GM06990 (cell line): ENCODE results near the gene CRIM1.

Experiments used
- DNase-seq: peaks from one replicate; pipeline ENCODE4 v3.0.0-alpha.2; 2011; ENCODE audit not compliant: insufficient read length; ENCODE audit errors: extremely low read depth
- H3K27me3 ChIP-seq: replicated peaks from 2 replicates; pipeline ENCODE4 v1.6.0; 2011; ENCODE audit warnings: low read length; ENCODE audit not compliant: control insufficient read depth, insufficient read depth
- H3K36me3 ChIP-seq: 2 replicates; pipeline ENCODE4 v1.5.1; 2011; ENCODE audit warnings: low read length; ENCODE audit not compliant: control insufficient read depth, insufficient read depth
- H3K4me3 ChIP-seq: replicated peaks from 2 replicates; pipeline ENCODE4 v1.5.1; 2011; ENCODE audit warnings: low read depth, mild to moderate bottlenecking, control low read depth, low read length
- CTCF ChIP-seq: IDR thresholded peaks from 2 replicates; pipeline ENCODE4 v1.5.1; 2011; ENCODE audit warnings: low read length, control low read depth, mild to moderate bottlenecking, inconsistent platforms; ENCODE audit not compliant: insufficient read depth, poor library complexity, severe bottlenecking

CRIM1 gene

GRCh38 chr2:36578343-36579296, 223.0 kb downstream of the CRIM1 start:
- no peaks in the 10 kb centered on the region for H3K27me3 ChIP-seq
- H3K36me3 ChIP-seq, result peaks cover 5% of the 10 kb centered on the region
- no peak overlapping the region for H3K4me3 ChIP-seq
- no peak for TF ChIP-seq CTCF
- DNase-seq, result no peak

- H3K27me3 ChIP-seq, result no peaks in the 10 kb centered on the region
- peaks cover 4% of the 10 kb centered on the region for H3K36me3 ChIP-seq
- no peak for DNase-seq
These were observed 223.7 kb downstream of the CRIM1 start for GRCh38 chr2:36579297-36579664.

GRCh38 chr2:36582538-36582937, 227.0 kb downstream of the CRIM1 start:
- DNase-seq, result no peak
- Histone ChIP-seq H3K36me3 (peaks cover 7% of the 10 kb centered on the region), H3K4me3 (no peak overlapping the region), H3K27me3 (no peaks in the 10 kb centered on the region)
- TF ChIP-seq CTCF, result no peak

More at GRCh38 chr2:36579297-36579664, 223.7 kb downstream of the CRIM1 start:
- TF ChIP-seq CTCF, result no peak
- H3K4me3 ChIP-seq, result no peak overlapping the region

- Histone ChIP-seq H3K27me3 (no peaks in the 10 kb centered on the region), H3K4me3 (no peak overlapping the region), H3K36me3 (peaks cover 7% of the 10 kb centered on the region)
- no peak for DNase-seq
- no peak for TF ChIP-seq CTCF
These were observed 227.4 kb downstream of the CRIM1 start for GRCh38 chr2:36582951-36583350.

- TF ChIP-seq CTCF, result no peak
- Histone ChIP-seq H3K4me3 (no peak overlapping the region), H3K27me3 (no peaks in the 10 kb centered on the region), H3K36me3 (peaks cover 7% of the 10 kb centered on the region)
- no peak for DNase-seq
These were observed 228.7 kb downstream of the CRIM1 start for GRCh38 chr2:36584148-36584794.
